Measurements from ENCODE around the gene C1S.
"Not testable (repeated sequence)": the region's sequence is repeated elsewhere in the genome, so short reads cannot be mapped to it uniquely, and the experiment has no call there.

C1S gene

GRCh38 chr12:7047306-7047705 lies 13.2 kb upstream of the C1S start:
- no peak for DNase-seq

GRCh38 chr12:7049445-7049951 lies 11.0 kb upstream of the C1S start:
- not testable (repeated sequence) for DNase-seq

- not testable (repeated sequence) for DNase-seq
Observed at GRCh38 chr12:7049973-7050372, 10.5 kb upstream of the C1S start.

DNA sequence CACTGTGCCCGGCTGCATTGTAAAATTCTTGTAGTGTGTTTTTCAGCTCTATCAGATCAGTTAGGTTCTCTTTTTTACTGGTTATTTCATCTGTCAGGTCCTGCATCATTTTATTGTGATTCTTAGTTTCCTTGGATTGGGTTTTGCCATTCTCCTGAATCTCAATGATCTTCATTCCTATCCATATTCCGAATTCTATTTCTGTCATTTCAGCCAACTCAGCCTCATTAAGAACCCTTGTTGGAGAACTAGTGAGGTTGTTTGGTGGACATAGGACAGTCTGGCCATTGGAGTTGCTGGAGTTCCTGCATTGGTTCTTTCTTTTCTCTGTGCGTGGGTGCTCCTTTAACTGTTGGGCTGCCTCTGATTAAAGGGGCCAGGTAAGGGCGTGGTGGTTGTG lies 5.6 kb upstream of the C1S start:
- no peak for DNase-seq

DNA sequence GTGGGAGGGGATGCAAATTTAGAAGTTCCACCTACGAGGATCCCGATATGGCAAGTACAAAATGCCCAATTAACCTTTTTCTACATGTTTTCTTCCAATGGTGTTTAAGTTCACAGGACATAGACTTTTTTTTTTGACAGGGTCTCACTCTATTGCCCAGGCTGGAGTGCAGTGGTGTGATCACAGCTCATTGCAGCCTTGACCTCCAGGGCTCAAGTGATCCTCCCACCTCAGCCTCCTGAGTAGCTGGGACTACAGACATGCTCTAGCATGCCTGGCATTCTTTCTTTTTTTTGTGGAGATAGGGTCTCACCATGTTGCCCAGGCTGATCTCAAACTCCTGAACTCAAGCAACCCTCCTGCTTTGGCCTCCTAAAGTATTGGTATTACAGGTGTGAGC lies 4.8 kb upstream of the C1S start:
- DNase-seq, result not testable (repeated sequence)

- DNase-seq, result no peak
Observed at GRCh38 chr12:7058163-7058845, 2.2 kb upstream of the C1S start.

GRCh38 chr12:7058850-7059395 lies 1.6 kb upstream of the C1S start:
- no peak for DNase-seq

- DNase-seq, result no peak
Observed at GRCh38 chr12:7059780-7060179, 738 bp upstream of the C1S start.

DNA sequence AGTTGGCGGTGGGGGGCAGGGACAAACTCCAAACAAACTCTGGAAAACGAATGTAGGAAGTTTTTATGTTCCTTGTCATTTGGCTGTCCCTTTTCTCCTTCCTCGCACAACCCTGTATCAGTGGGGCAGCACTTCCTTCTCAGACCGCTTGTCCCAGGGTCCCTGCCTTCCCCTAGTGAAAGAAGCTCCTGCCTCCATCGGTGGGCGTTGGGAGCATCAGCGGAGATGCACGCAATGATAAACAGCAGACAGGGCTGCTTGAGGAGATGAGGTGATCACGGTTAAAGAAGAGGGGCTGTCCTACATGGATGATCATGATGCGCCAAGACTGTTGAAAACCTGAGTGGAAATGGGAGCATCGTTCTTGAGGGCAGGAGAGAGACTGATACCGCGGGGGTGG lies 620 bp downstream of the C1S start:
- DNase-seq, result no peak

- DNase-seq, result no peak
Observed at GRCh38 chr12:7061596-7061995, 1.1 kb downstream of the C1S start.

DNA sequence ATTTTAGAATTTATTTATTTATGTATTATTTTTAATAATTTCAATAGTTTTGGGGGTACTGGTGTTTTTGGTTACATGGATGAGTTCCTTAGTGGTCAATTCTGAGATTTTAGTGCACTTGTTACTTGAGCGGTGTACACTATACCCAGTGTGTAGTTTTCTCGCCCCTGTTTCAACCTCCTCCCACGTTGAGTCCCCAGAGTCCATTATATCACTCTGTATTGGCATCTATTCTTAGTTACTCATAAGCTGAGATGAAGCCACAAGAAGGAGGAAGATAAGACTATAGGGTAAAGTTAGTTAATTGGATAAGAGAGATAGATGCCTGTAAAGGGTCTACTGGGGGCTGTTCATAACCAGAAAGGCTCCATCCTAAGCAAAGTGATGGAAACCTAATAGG lies 4.0 kb downstream of the C1S start:
- DNase-seq, result no peak

GRCh38 chr12:7065073-7065623 lies 4.6 kb downstream of the C1S start:
- no peak for DNase-seq

DNA sequence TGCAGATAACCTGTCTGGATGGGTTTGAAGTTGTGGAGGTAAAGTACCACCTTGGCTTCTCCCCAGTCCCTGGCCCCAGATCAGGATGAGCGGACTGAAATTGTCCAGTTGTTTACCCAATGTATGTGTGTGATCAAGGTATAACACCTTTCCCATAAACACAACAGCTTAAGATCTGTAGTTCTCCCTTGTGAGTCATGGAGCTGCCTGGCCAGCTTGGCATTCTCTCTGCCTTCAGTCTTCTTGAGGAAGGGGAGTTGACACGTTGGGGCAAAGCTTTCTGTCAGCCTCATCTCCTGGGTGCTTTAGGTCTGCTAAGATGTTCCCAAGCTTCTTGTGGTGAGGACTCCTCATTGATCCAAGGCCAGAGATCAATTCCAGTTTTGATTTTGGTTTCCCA lies 6.1 kb downstream of the C1S start:
- no peak for DNase-seq

GRCh38 chr12:7067096-7067495 lies 6.6 kb downstream of the C1S start:
- no peak for DNase-seq

DNA sequence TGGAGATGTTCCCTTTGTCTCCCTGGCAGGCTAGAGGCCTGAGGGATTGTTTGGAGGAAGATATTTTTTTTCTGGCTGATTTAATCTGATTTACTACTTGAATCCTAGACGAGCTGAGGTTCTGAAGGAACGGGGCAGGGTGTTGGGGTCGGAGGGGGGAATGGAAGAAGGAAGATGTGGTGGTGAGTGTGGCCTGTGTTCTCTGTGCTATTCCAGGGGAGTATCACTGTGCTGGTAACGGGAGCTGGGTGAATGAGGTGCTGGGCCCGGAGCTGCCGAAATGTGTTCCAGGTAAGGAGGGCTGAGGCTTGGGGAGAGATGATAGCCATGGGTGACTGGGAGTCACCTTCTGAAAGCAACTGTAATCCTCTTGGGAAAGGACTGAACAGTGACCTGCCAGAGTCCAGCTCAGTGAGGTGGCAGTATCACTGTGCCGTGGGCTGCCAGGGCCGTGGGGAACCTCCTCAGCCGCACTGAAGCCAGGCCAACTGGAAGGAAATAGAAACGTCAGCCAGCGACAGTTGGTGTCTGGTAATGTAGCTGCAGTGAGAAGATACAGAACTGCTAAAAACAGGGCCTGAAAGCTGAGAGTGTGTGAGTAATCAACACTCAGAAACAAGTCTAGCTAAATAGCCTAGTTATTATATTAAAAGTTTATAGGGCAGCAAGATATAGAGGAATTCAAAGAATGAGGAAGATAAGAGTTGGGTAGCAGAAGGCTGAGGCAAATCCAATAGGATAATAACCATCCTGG lies 7.9 kb downstream of the C1S start:
- DNase-seq, result no peak

- no peak for DNase-seq
Observed at GRCh38 chr12:7068994-7069346, 8.5 kb downstream of the C1S start.

DNA sequence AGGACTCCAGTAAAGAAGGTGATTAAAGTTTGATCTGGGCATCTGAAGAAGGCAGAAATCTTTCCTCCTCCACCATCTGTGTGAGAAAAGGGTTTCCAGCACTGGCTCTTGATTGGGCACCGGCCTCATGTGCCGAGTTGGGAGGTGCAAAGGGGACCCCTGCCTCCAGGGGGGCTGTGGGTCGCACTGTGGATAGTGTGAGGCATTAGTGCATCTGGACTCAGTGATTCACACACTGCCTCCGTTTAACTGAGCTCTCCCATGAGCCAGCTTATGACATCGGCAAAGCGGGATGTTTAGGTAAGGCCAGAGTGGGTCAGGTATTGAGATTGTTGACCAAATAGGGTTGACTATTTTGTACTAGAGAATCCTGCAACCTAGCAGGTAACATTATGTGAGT lies 8.9 kb downstream of the C1S start:
- DNase-seq, result no peak

- no peak for DNase-seq
Observed at GRCh38 chr12:7072035-7072434, 11.5 kb downstream of the C1S start.

DNA sequence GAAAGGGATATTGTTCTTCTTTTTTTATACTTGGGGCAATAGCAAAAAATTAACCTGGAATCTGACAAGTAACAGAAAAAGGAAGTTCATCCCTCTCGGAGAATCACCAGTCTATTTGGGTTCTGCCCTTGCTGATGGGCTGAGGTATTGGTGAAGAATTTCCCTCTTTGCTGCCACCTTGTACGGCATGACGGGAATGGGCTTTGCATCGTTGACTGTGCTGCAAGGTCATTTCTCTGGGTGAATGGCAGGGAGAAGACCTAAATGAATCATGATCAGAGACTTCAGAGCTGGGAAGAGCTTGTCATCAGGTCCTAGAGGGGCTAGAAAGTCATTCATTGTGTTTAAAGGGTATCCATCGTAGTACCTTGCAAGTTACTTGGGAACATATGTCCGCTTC lies 12.0 kb downstream of the C1S start:
- no peak for DNase-seq

- no peak for DNase-seq
Observed at GRCh38 chr12:7073946-7074345, 13.4 kb downstream of the C1S start.

- no peak for DNase-seq
Observed at GRCh38 chr12:7075518-7075917, 15.0 kb downstream of the C1S start.

DNA sequence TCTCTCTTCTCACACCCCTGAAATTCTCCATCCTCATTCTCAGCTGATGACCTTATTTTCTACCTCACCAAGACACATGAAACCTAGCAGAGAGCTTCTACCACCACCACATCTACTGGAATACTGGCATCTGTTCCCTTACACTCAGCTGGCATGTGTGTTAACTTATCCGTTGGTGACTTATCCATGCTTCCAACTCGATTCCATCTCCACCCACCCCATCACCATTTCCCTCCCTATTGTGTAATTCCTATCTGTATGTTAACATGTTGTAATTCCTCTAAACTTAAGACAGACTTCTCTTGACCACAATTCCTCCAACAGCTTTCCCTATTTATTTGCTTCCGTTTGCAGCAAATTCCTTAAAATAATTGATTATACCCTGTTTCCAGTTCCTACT lies 15.4 kb downstream of the C1S start:
- no peak for DNase-seq

- no peak for DNase-seq
Observed at GRCh38 chr12:7076493-7076892, 16.0 kb downstream of the C1S start.

GRCh38 chr12:7078163-7078562 lies 17.6 kb downstream of the C1S start:
- no peak for DNase-seq

Measured in NCI-H2029 (cell line).